ENCODE data around the gene DENND1A.

GRCh38 chr9:123432331-123433236 lies 497.3 kb downstream of the DENND1A start:
- TF ChIP-seq CTCF (IDR thresholded peaks at IDR 0.05) (no peak), POLR2A (IDR thresholded peaks at IDR 0.05) (no peak)

All from right lobe of liver (tissue), 4 donors.